GM15510 (cell line): ENCODE measurements around the gene CNTN5.

ENCODE experiments used
- POLR2A ChIP-seq: IDR thresholded peaks from 3 replicates; pipeline ENCODE4 v1.6.1; 2011; ENCODE audit warnings: borderline replicate concordance; ENCODE audit not compliant: insufficient read length; ENCODE audit errors: extremely low read depth

CNTN5 gene

GRCh38 chr11:99234534-99234933 is 213.8 kb downstream of the CNTN5 start:
- TF ChIP-seq POLR2A, result no peak

- no peak for TF ChIP-seq POLR2A
Measured at GRCh38 chr11:99238401-99238800, 217.7 kb downstream of the CNTN5 start.

DNA sequence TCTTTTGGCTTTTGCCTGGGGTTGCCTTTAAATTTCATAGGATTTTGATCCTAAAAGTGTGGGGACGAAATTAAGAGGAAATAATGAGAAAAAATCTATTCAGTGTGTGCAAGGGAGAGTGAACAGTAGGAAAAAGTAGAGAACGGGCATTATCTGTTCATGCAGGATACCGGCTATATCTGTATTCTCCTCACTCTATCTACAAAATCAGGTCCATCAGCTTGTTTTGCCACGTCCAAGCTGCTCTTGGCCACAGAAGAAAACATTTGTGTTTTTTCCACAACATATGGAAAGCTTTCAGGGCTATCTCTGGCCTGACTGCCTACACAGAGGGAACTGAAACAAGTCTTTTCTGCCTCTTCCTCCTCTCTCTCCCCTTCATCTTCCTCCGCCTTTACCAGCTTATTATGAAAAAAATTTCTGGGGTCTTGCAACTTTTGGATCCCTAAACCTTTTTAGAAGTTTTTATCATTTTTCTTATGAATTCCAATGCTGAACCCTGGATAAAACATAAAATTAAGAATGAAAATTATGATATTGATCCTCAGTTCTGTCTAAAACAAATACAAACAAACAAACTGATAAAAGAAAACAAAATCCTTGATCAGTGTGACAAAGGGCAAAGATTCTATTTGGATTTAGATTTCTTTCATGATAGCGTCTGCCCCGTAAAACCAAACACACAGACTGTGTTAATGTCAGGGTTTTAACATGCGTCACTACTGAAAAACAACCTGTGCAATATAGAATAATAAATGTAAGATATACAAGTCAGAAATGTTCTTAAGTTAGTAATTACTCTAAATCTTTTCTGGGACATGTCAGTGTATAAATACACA is 219.7 kb downstream of the CNTN5 start:
- TF ChIP-seq POLR2A, result no peak

DNA sequence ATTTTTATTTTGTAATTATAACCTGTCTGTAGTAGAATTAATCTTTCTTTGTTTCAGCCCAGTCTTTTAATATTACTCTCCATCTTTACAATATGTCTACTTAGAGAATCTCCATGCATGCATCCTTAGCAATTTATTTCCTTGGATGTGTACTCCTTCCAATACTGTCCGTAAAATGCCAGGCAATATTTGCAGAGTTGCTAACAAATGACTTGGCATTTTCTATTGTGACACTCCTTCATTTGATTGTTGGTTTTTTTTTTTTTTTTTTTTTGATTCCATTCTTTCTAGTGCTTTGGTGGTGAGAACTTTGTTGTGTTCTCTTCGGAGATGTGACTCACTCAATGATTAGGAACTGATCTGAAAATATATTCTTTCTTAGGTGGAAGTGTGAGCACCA is 220.3 kb downstream of the CNTN5 start:
- TF ChIP-seq POLR2A, result no peak

DNA sequence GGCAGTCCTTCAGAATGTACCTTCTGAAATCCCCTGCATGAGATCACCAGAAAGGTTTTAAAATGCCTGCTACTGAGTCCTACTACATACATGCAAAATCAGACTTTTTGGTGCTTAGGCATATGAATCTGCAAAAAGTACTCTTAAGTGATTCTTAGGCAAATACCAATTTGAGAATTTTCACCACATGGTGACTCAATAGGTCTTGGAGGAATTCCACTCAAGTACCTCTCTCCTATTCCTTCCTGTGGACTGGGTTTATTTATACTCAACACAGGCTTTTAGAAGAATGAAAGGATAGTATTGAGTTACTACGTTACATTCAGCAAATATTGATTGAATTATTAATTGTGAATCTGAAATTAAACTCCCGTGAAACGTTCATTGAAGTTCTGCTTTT is 223.9 kb downstream of the CNTN5 start:
- TF ChIP-seq POLR2A, result no peak

- TF ChIP-seq POLR2A, result no peak
Measured at GRCh38 chr11:99246199-99246598, 225.4 kb downstream of the CNTN5 start.

DNA sequence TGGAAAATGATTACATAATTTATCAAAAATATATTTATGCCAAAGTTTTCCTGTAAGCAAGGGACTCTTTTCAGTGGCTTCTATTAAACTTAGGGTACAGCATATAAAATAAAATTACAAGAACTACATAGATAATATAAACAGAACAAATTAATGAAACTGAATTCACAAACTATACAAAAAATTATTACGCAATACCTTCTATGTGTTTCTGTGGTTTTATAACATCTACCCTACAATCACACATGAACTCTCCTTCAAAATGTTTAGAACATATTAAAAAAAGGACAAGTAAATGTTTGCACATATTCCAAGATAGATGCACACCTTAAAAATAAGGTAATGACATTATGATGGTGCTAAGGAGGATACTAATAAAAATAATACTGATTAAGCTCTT is 235.9 kb downstream of the CNTN5 start:
- TF ChIP-seq POLR2A, result no peak

DNA sequence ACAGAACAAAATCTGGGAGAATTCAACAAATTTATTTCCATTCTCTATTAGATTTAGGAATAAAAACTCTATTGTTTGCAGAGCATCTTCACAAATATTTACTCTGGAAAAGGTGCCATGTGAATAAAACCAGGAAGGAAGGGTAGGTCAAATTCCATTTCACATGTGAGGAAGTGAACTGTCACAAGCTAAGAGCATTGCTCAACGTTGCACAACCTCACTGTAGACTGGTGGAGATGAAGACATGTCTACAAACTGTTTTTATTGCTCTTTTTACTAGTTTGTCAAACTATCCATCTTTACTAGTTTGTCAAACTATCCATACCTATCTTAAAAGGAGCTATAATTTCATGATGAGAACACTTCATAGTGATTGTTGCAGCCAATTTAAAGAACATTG is 236.4 kb downstream of the CNTN5 start:
- TF ChIP-seq POLR2A, result no peak

DNA sequence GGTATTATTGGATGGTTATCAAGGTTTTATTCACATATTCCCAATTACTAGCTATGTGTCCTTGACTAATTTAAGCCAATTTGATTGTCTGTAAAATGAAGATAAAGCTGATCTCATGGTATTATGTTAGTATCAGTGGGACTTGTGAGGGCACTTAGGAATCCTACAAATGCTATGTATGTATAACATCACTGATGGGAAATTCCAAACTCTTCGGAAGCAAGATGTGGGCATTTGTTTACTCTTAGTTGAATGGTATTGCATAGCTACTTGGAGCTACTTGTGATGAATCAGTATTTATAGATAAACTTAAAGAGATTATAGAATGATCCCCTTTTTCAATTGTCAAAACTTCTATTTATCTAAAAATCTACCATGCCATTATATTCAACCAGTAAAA is 239.9 kb downstream of the CNTN5 start:
- no peak for TF ChIP-seq POLR2A

DNA sequence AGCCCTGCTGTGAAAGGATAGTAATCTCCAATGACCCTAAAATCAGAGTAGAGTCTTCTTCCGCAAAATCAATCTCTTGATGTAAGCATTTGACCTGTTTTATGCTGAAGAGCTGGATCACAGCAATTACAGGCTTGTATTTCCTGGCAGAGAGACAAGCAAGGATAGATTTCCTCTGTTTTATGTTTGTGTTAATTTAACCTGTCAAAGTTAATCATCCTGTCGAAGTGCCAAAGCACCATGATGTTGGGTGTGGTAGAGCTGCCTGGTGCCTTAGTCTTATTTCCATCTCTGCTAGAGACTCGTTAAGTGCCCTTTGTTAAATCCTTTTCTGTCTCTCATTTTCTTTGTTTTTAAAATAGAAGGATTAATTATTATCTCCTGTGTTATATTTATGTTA is 248.1 kb downstream of the CNTN5 start:
- TF ChIP-seq POLR2A, result no peak

GRCh38 chr11:99271527-99271926 is 250.8 kb downstream of the CNTN5 start:
- no peak for TF ChIP-seq POLR2A

- TF ChIP-seq POLR2A, result no peak
Measured at GRCh38 chr11:99275521-99275920, 254.8 kb downstream of the CNTN5 start.

DNA sequence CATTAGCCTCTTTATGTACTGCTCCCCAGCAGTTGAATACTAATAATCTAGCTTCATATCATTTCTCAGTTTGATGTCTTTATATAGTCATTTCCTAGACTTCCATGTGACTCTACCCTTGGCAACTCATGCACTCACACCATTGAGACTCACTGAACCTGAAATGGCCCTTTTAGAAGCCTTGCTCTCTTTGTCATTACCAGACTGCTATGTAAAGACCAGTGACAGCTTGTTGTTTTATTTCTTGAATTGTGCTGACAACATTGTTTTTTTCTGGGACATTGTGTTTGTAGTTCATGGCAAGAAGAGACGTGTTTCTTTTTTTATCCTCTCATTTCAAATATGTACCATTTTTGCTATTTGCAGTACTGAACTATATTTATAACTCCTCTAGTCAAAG is 256.5 kb downstream of the CNTN5 start:
- no peak for TF ChIP-seq POLR2A

DNA sequence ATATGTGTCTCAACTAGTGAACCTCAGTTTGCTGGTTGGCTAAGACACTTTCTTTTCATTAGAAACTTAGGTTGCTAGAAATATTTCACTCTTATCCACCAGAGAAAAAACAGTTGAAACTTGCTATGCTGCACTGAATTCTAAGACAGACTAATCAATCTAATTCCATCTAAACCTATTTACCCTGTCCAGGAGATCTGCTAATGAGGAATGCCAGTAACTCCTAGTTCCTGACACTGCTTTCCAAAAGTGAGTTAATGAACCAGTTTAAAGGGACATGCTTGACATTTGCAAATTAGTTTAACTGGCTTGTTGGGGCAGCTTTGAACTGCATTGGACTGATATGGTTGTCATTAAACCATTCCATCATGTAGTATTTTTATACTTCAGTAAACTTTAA is 258.5 kb downstream of the CNTN5 start:
- TF ChIP-seq POLR2A, result no peak

- TF ChIP-seq POLR2A, result no peak
Measured at GRCh38 chr11:99281331-99281730, 260.6 kb downstream of the CNTN5 start.

DNA sequence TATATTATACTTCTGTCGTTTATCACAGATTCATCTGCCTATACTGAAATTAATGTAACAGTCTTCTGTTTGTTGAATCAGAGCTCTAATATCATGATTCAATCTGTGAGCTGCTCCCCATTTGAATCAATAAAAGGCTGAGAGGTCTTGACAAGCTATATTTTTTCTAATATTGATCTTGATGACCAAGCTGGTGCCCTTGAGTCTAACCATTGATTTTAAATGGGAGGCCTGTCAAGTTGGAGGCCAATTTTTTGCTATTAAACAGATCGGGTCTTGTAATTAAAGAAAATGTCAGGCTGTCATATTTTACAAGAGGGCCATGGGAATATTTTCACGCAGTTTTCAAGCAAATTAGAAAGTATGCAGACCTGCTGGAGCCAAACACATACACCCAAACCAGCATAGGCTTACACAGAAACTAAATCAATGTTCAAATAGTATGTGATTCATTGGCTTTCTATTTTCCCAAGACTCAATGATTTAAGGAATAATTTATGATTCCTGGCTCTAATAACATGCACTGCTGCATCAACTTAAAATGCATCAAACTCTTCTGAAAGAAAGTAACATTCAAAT is 286.9 kb downstream of the CNTN5 start:
- no peak for TF ChIP-seq POLR2A
